ENCODE results near the gene GOLPH3. TPM values are rescaled to one million over a fixed set of nuclear protein-coding genes. Genes with fewer than 3 reads are reported as not detected.

Gene GOLPH3
- polyA plus RNA-seq, 2 donors = 31.9 to 34.9 TPM

DNA sequence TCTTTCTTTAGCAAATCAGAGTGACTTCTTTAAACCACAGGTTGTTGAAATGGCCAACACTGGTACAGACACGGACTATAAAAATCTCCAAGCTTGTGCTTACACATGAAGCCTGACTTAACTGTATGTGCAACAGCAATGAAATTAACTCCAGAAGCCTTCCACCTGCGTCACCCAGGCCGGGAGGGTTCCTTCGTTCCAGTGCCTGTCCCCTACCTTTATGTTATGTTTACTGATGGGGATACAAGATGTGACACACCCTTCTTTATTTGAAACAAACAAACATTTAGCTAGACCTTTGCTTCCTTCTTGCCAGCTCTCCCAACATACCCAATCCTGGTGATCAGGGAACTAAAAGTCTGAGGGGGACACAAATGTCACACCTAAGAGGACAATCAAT is 66.0 kb downstream of the GOLPH3 start:
- no peaks in the 10 kb centered on the region for H3K27me3 ChIP-seq (ENCODE audit: control insufficient read depth in 1 of 2, insufficient read depth in 2 of 2, low read length in 2 of 2)
- 88% methylated on average over 4 of the region's 4 CpGs for WGBS, 2 donors
- no peak overlapping the region for H3K4me3 ChIP-seq (ENCODE audit: low read depth in 1 of 2, low read length in 2 of 2)
- no peak overlapping the region for H3K27ac ChIP-seq (ENCODE audit: low read depth in 2 of 2, low read length in 1 of 2)
- H3K36me3 ChIP-seq (ENCODE audit: control insufficient read depth in 2 of 2, insufficient read depth in 2 of 2, low read length in 1 of 2) = peaks cover 6 to 22% of the 10 kb centered on the region in 2 donors
- H3K9me3 ChIP-seq (ENCODE audit: control insufficient read depth in 2 of 2, insufficient read depth in 1 of 2, low read depth in 1 of 2, low read length in 1 of 2) = no peaks in the 10 kb centered on the region
- no peaks in the 10 kb centered on the region for H3K4me1 ChIP-seq (ENCODE audit: control insufficient read depth in 2 of 2, insufficient read depth in 2 of 2, low read length in 1 of 2)

DNA sequence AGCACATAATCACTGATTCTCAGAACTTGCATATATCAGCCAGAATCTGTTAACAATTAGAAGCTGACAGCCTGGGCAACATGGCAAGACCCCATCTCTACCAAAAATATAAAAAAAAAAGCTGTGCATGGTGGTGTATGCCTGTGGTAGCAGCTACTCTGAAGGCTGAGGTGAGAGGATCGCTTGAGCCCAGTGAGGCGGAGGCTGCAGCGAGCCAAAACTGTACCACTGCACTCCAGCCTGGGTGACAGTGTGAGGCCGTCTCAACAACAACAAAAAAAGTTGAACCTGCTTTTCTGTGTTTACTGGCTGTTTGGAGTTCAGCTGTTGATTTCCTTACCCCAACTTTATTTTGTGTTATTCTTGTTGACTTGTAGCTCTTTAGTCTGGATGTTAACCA is 66.8 kb downstream of the GOLPH3 start:
- H3K27ac ChIP-seq (ENCODE audit: low read depth in 2 of 2, low read length in 1 of 2) = no peak overlapping the region
- WGBS, 2 donors = 96% methylated on average over 4 of the region's 4 CpGs
- no peaks in the 10 kb centered on the region for H3K27me3 ChIP-seq (ENCODE audit: control insufficient read depth in 1 of 2, insufficient read depth in 2 of 2, low read length in 2 of 2)
- peaks cover 9 to 24% of the 10 kb centered on the region in 2 donors for H3K36me3 ChIP-seq (ENCODE audit: control insufficient read depth in 2 of 2, insufficient read depth in 2 of 2, low read length in 1 of 2)
- no peaks in the 10 kb centered on the region for H3K9me3 ChIP-seq (ENCODE audit: control insufficient read depth in 2 of 2, insufficient read depth in 1 of 2, low read depth in 1 of 2, low read length in 1 of 2)
- H3K4me3 ChIP-seq (ENCODE audit: low read depth in 1 of 2, low read length in 2 of 2) = no peak overlapping the region
- no peaks in the 10 kb centered on the region for H3K4me1 ChIP-seq (ENCODE audit: control insufficient read depth in 2 of 2, insufficient read depth in 2 of 2, low read length in 1 of 2)

DNA sequence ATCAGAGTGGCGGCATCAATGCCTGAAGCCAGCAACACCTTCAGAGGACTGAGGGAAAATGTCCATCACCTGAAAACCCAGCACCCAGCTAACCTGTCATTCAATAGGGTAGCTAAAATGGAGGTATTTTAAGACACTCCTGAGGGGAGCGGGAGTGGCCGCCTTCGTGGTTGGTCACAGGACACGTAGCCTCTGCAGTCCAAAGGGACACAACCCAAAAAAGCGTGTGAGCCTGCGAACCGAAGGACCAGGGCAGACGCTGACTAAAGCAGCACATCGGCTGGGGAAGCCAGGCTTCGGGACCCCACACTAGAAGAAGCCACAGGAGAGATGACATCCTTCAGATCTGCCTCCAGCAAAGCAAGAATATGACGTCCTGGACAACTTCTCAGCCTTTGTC is 70.6 kb downstream of the GOLPH3 start:
- H3K36me3 ChIP-seq (ENCODE audit: control insufficient read depth in 2 of 2, insufficient read depth in 2 of 2, low read length in 1 of 2) = peaks cover 16 to 38% of the 10 kb centered on the region in 2 donors
- WGBS, 2 donors = 94 to 95% methylated on average over 12 of the region's 12 CpGs

DNA sequence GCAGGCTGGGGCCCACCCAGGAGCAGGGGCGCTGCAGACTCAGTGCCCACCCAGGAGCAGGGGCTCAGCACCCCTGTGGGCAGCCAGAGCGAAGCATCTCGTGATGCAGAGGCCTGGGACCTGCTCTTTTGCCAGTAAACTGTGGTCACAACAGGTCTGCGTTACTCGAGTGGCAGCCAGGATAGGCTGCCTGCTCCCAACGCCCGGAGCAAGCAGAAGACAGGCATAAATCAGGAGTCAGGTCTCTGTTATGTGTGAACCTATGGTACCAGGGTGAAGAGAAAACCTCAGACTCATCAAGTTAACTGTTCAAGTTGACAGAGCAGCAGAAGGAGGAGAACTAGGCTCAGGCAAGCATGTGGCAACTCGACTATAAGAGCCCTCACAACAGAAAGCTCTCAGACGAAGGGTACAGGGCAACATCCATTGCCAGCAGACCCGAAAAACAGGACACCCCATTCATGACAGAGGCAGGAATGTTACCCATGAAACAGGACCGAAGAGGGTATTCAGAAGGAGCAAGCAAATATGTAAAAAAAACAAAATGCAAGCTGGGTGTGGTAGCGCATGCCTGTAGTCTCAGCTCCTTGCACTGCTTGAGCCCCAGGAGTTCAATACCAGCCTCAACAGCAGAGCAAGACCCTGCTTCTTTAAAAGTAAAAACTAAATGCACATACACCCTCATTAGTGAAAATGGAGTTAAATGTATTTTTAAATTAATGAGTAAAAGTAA is 71.7 kb downstream of the GOLPH3 start:
- Histone ChIP-seq H3K27me3 (ENCODE audit: control insufficient read depth in 1 of 2, insufficient read depth in 2 of 2, low read length in 2 of 2) (no peaks in the 10 kb centered on the region), H3K4me1 (ENCODE audit: control insufficient read depth in 2 of 2, insufficient read depth in 2 of 2, low read length in 1 of 2) (no peaks in the 10 kb centered on the region), H3K4me3 (ENCODE audit: low read depth in 1 of 2, low read length in 2 of 2) (no peak overlapping the region), H3K36me3 (ENCODE audit: control insufficient read depth in 2 of 2, insufficient read depth in 2 of 2, low read length in 1 of 2) (peaks cover 16 to 40% of the 10 kb centered on the region in 2 donors), H3K27ac (ENCODE audit: low read depth in 2 of 2, low read length in 1 of 2) (no peak overlapping the region), H3K9me3 (ENCODE audit: control insufficient read depth in 2 of 2, insufficient read depth in 1 of 2, low read depth in 1 of 2, low read length in 1 of 2) (no peaks in the 10 kb centered on the region)
- WGBS, 2 donors = 82 to 83% methylated on average over 12 of the region's 12 CpGs

More for the DNA sequence above, 70.6 kb downstream of the GOLPH3 start:
- no peaks in the 10 kb centered on the region for H3K4me1 ChIP-seq (ENCODE audit: control insufficient read depth in 2 of 2, insufficient read depth in 2 of 2, low read length in 1 of 2)
- H3K9me3 ChIP-seq (ENCODE audit: control insufficient read depth in 2 of 2, insufficient read depth in 1 of 2, low read depth in 1 of 2, low read length in 1 of 2) = no peaks in the 10 kb centered on the region
- no peaks in the 10 kb centered on the region for H3K27me3 ChIP-seq (ENCODE audit: control insufficient read depth in 1 of 2, insufficient read depth in 2 of 2, low read length in 2 of 2)
- no peak overlapping the region for H3K4me3 ChIP-seq (ENCODE audit: low read depth in 1 of 2, low read length in 2 of 2)
- H3K27ac ChIP-seq (ENCODE audit: low read depth in 2 of 2, low read length in 1 of 2) = no peak overlapping the region

DNA sequence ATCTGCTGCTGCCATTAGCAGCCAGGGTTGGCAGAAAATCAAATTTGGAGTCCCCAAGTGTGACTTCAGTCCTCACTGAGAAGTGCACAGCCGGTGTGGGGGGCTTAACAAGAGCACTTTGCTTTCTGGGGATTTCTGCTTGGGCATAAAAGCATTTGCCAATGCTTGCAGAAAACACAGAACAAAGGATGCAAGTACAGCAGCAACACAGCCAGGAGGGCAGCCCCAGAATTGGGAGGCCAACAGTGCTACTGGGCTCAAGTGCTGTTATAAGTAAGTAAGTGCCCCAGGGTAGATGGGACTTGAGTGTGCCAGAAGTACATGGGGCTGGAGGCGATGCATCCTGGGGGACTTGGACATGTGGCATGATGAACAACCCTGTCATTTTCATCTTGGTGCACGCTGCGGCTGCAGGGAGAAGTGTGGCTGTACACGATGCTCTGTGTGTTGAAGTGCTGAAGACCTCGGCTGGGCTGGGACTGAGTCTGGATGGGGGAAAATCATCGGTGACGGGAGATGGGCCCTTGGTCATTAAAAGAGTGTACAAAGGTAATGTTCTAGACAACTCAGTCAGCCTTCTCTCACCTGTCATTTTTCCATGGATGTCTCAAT is 73.3 kb downstream of the GOLPH3 start:
- H3K36me3 ChIP-seq (ENCODE audit: control insufficient read depth in 2 of 2, insufficient read depth in 2 of 2, low read length in 1 of 2) = peaks cover 16 to 36% of the 10 kb centered on the region in 2 donors

DNA sequence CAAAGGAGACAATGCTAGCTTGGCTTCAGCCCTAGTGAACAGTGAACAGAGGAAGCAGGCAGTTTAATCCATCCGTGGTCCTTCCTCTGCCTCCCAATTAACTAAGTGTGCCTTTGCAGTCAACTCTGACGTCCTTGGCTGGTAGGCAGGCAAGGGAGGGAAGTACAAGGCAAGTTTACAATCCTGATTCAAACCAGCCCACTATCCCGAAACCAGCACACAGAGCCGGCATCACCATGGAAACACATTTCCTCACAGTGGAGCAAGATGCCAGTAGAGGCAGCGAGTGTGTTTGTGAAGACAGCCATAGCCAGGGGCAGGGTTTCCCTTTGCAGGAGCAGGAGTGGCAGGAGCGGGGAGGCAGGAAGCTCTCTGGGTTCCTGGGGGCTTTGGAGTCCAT is 73.9 kb downstream of the GOLPH3 start:
- no peaks in the 10 kb centered on the region for H3K27me3 ChIP-seq (ENCODE audit: control insufficient read depth in 1 of 2, insufficient read depth in 2 of 2, low read length in 2 of 2)
- WGBS, 2 donors = 71 to 80% methylated on average over 6 of the region's 6 CpGs
- H3K27ac ChIP-seq (ENCODE audit: low read depth in 2 of 2, low read length in 1 of 2) = no peak overlapping the region
- no peaks in the 10 kb centered on the region for H3K9me3 ChIP-seq (ENCODE audit: control insufficient read depth in 2 of 2, insufficient read depth in 1 of 2, low read depth in 1 of 2, low read length in 1 of 2)
- H3K4me1 ChIP-seq (ENCODE audit: control insufficient read depth in 2 of 2, insufficient read depth in 2 of 2, low read length in 1 of 2) = no peaks in the 10 kb centered on the region
- peaks cover 16 to 39% of the 10 kb centered on the region in 2 donors for H3K36me3 ChIP-seq (ENCODE audit: control insufficient read depth in 2 of 2, insufficient read depth in 2 of 2, low read length in 1 of 2)
- no peak overlapping the region for H3K4me3 ChIP-seq (ENCODE audit: low read depth in 1 of 2, low read length in 2 of 2)

More for the DNA sequence above, 73.3 kb downstream of the GOLPH3 start:
- Histone ChIP-seq H3K27ac (ENCODE audit: low read depth in 2 of 2, low read length in 1 of 2) (no peak overlapping the region), H3K4me3 (ENCODE audit: low read depth in 1 of 2, low read length in 2 of 2) (no peak overlapping the region), H3K4me1 (ENCODE audit: control insufficient read depth in 2 of 2, insufficient read depth in 2 of 2, low read length in 1 of 2) (no peaks in the 10 kb centered on the region), H3K27me3 (ENCODE audit: control insufficient read depth in 1 of 2, insufficient read depth in 2 of 2, low read length in 2 of 2) (no peaks in the 10 kb centered on the region), H3K9me3 (ENCODE audit: control insufficient read depth in 2 of 2, insufficient read depth in 1 of 2, low read depth in 1 of 2, low read length in 1 of 2) (no peaks in the 10 kb centered on the region)
- 89 to 96% methylated on average over 8 of the region's 8 CpGs for WGBS, 2 donors

DNA sequence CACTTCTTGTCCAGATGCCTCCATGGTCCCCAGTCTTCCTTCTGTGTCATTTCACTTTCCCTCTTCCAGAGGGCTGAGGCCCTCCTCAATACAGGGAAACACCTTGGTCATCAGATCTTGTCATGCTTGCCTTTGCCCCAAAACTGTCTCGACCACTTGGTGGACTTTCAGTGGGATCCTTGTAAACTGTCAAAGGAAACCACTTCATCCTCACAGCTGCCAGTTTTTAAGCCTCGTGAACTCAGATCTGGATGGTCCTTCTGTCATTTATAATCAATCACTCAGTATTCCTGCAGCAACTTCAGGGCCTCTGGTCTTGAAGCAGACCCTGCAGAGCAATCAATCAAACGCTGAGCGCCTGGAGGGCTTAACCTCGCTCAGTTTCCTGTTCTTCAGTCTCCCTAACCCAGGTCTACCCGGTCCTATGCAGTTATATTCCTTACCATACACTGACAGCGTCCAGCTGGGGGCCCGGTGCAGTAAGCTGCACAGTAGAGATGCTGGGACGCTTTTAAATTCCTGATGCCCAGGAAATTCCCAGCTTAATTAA is 74.6 kb downstream of the GOLPH3 start:
- Histone ChIP-seq H3K36me3 (ENCODE audit: control insufficient read depth in 2 of 2, insufficient read depth in 2 of 2, low read length in 1 of 2) (peaks cover 16 to 36% of the 10 kb centered on the region in 2 donors), H3K4me1 (ENCODE audit: control insufficient read depth in 2 of 2, insufficient read depth in 2 of 2, low read length in 1 of 2) (no peaks in the 10 kb centered on the region), H3K9me3 (ENCODE audit: control insufficient read depth in 2 of 2, insufficient read depth in 1 of 2, low read depth in 1 of 2, low read length in 1 of 2) (no peaks in the 10 kb centered on the region), H3K4me3 (ENCODE audit: low read depth in 1 of 2, low read length in 2 of 2) (no peak overlapping the region), H3K27ac (ENCODE audit: low read depth in 2 of 2, low read length in 1 of 2) (peak overlapping the region in 1 of 2 donors; percentile 43), H3K27me3 (ENCODE audit: control insufficient read depth in 1 of 2, insufficient read depth in 2 of 2, low read length in 2 of 2) (no peaks in the 10 kb centered on the region)
- 72 to 87% methylated on average over 9 of the region's 9 CpGs for WGBS, 2 donors

DNA sequence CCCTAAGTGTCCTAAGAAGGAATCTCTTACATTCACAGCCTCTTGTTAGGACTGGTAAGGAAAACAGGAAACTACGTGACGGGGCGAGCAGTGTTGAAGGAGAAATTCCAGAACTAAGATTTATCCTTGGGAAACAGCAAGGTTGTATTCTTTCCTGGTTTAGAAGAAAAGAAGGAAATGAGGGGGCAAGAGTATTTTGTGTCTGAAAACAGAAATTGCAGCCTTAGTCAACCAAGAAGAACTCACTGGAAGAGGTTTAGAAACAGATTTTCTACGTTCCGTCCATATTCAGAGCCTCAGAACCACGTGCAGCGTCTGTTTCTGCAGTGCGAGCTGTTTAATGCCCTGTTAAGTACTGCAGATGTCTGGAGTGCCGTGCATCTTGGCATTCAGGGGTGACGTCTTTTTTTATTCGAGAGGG is 75.2 kb downstream of the GOLPH3 start:
- H3K27ac ChIP-seq (ENCODE audit: low read depth in 2 of 2, low read length in 1 of 2) = no peak overlapping the region
- H3K4me1 ChIP-seq (ENCODE audit: control insufficient read depth in 2 of 2, insufficient read depth in 2 of 2, low read length in 1 of 2) = no peaks in the 10 kb centered on the region
- peaks cover 16 to 36% of the 10 kb centered on the region in 2 donors for H3K36me3 ChIP-seq (ENCODE audit: control insufficient read depth in 2 of 2, insufficient read depth in 2 of 2, low read length in 1 of 2)
- no peaks in the 10 kb centered on the region for H3K9me3 ChIP-seq (ENCODE audit: control insufficient read depth in 2 of 2, insufficient read depth in 1 of 2, low read depth in 1 of 2, low read length in 1 of 2)
- H3K4me3 ChIP-seq (ENCODE audit: low read depth in 1 of 2, low read length in 2 of 2) = no peak overlapping the region
- 82 to 83% methylated on average over 11 of the region's 11 CpGs for WGBS, 2 donors
- H3K27me3 ChIP-seq (ENCODE audit: control insufficient read depth in 1 of 2, insufficient read depth in 2 of 2, low read length in 2 of 2) = no peaks in the 10 kb centered on the region

DNA sequence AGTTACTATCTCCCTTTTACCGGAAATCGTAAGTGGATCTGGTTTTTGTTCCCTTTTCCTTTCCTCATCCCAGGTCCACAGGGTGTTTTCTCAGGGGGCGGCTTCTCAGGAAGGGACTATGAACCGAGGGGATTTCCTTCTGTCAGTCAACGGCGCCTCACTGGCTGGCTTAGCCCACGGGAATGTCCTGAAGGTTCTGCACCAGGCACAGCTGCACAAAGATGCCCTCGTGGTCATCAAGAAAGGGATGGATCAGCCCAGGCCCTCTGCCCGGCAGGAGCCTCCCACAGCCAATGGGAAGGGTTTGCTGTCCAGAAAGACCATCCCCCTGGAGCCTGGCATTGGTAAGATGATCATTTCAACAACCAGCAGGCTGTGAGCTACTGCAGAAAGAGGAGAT is 75.8 kb downstream of the GOLPH3 start:
- peaks cover 16 to 33% of the 10 kb centered on the region in 2 donors for H3K36me3 ChIP-seq (ENCODE audit: control insufficient read depth in 2 of 2, insufficient read depth in 2 of 2, low read length in 1 of 2)
- H3K9me3 ChIP-seq (ENCODE audit: control insufficient read depth in 2 of 2, insufficient read depth in 1 of 2, low read depth in 1 of 2, low read length in 1 of 2) = no peaks in the 10 kb centered on the region
- H3K4me1 ChIP-seq (ENCODE audit: control insufficient read depth in 2 of 2, insufficient read depth in 2 of 2, low read length in 1 of 2) = no peaks in the 10 kb centered on the region
- WGBS, 2 donors = 71 to 77% methylated on average over 9 of the region's 9 CpGs
- H3K27me3 ChIP-seq (ENCODE audit: control insufficient read depth in 1 of 2, insufficient read depth in 2 of 2, low read length in 2 of 2) = no peaks in the 10 kb centered on the region
- no peak overlapping the region for H3K4me3 ChIP-seq (ENCODE audit: low read depth in 1 of 2, low read length in 2 of 2)
- no peak overlapping the region for H3K27ac ChIP-seq (ENCODE audit: low read depth in 2 of 2, low read length in 1 of 2)
